ENCODE data around the gene EHD2. TPM values are rescaled to one million over a fixed set of nuclear protein-coding genes. Genes with fewer than 3 reads are reported as not detected.

Gene EHD2
- total RNA-seq, 1 experiment from 2014 or later: 0.53 TPM

DNA sequence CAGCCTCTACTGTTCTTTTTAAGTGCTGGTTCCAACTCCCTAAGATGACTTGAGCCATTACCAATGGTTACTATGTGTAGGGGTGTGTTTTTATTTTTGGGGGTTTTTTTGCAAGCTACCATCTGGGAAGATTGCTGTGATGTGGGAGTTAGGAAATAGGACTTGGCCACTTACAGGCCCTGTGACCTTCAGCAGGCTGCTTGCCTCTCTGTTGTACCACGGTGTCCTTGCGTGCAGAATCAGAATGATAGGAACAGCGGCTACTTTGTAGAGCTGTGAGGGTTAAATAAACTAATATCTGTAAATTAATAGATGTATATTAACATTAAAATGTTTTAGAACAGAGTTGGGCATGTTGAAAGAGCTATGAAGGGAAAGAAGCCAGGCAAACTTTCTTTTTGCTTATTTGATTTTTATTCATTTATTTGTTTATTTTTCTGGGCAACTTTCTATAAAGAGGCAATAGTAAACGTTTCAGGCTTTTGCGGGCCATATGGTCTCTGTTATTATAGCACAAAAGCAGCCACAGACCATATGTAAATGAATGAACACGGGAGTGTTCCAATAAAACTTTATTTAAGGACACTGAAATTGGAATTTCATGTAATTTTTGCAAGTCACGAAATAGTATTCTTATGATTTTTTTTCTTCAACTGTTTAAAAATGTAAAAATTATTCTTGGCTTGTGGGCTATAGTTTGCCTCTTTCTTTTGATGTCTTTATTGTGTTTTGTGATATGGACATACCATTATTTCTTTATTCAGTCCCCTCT, 26.4 kb upstream of the EHD2 start:
- no peak for DNase-seq (ENCODE audit: low read depth, low spot score)
- in situ Hi-C loops (cut with HindIII; ENCODE audit: low pct_unique_long_range_greater_than_20kb, low sequenced_read_pairs): no loop called here

DNA sequence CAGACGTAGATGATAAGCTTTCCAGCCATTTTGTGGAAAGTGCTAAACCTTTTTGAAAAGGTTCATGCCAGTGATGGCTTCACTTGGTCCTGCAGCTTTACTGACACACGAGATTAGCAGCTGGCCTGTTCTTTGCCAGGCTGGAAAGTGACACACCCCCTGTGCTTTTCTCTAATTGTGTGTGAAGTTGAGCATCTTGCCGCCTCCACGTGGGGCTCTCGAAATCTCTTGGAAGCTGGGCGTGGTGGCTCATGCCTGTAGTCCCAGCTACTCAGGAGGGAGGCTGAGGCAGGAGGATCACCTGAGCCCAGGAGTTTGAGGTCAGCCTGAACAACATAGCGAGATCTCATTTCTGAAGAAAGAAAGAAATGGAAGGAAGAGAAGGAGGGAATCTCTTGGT, 25.3 kb upstream of the EHD2 start:
- in situ Hi-C loops (cut with HindIII; ENCODE audit: low pct_unique_long_range_greater_than_20kb, low sequenced_read_pairs): no loop called here

DNA sequence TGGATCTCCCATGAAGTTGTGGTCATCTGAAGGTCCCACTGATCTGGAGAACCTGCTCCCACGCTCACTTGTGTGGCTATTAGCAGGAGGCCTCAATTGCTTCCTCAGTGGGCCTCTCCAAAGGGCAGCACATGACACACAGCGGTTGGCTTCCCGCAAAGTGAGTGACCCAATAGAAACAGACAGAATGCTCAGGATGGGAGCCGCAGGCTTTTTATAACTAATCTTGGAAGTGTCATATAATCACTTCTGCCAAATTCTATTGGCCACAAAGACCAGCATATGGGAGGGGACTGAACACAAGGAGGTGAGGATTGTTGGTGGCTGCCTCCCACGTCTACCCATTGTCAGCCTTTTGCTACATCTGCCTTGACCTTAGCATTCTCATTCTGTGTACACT, 22.1 kb upstream of the EHD2 start:
- no peak for DNase-seq (ENCODE audit: low read depth, low spot score)
- in situ Hi-C loops (cut with HindIII; ENCODE audit: low pct_unique_long_range_greater_than_20kb, low sequenced_read_pairs): no loop called here

More for the DNA sequence above, 25.3 kb upstream of the EHD2 start:
- DNase-seq (ENCODE audit: low read depth, low spot score): no peak

DNA sequence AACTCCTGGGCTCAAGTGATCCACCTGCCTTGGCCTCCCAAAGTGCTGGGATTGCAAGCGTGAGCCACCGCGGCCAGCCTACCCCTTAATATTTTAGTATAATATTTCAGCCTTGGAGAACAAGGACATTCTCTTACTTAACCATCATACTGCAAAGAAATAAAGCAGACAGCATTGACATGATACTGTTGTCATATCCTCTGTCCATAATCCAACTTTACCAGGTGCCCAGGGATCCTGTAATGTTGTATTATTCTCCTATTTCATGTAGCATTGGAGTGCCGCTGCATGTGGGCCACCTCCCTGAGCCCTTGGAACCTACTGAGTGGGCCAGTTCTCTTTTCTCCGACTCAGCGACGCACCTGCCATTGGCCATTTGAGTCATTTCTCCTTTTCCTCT, 21.4 kb upstream of the EHD2 start:
- no peak for DNase-seq (ENCODE audit: low read depth, low spot score)
- in situ Hi-C loops (cut with HindIII; ENCODE audit: low pct_unique_long_range_greater_than_20kb, low sequenced_read_pairs): no loop called here

DNA sequence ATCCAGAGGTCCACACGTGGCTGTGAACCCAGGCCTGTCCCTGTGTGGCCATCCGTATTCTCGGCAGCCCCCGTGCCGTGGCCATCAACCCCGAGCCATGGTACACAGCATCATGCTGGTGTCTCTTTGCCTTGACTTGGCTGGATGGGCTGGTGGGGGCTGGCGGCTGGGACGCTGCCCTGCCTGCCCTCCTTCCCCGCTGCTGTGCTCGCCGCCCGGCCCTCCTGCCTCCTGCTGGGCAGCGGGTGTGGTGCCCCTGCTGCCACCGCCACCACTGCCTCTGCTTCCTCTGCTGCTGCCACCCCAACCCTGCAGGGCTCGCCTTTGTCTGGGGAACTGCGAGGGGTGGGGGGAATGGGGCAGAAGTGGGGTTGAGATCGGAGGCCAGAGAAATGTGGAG, 19.7 kb upstream of the EHD2 start:
- in situ Hi-C loops (cut with HindIII; ENCODE audit: low pct_unique_long_range_greater_than_20kb, low sequenced_read_pairs): no loop called here
- no peak for DNase-seq (ENCODE audit: low read depth, low spot score)

DNA sequence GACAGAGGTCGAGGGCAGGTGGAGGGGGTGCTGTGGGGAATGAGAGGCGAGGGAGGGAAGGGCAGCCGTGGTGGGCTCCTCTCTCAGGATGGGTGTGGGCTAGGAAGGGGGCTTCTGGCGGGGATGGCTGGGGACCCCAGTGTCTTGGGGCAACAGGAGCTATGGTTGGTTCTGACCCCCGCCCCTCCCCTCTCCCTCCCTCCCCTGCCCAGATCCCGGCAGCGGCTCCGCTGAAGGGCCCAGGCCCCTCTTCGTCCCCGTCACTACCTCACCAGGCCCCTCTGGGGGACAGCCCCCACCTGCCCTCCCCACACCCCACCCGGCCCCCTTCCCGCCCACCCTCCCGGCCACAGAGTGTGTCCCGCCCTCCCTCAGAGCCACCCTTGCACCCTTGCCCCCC, 19.3 kb upstream of the EHD2 start:
- no peak for DNase-seq (ENCODE audit: low read depth, low spot score)
- in situ Hi-C loops (cut with HindIII; ENCODE audit: low pct_unique_long_range_greater_than_20kb, low sequenced_read_pairs): no loop called here

DNA sequence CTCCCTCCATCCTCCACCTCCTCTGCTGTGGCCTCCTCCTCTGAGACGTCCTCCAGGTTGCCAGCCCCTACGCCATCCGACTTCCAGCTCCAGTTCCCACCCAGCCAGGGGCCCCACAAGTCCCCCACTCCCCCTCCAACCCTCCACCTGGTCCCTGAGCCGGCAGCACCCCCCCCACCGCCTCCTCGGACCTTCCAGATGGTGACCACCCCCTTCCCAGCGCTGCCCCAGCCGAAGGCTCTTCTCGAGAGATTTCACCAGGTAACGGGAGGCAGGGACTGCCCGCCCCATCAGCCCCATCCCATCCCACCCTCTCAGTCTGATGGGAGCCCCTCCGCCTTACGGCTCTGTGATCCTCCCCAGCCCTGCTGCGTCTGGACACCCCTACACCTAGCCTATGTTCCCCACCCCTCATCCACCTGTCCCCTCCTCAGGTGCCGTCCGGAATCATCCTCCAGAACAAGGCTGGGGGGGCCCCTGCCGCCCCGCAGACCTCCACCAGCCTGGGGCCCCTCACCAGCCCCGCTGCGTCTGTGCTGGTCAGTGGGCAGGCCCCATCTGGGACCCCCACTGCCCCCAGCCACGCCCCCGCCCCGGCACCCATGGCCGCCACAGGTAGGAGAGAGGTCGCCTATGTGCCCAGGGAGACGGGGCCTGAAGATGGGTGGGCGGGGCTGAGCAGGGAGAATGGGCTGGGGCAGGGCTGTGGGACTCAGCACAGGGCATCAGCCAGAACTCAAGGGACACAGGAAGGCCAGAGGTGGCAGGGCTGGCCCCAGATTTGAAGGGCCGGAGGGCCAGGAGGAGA, 18.6 kb upstream of the EHD2 start:
- DNase-seq (ENCODE audit: low read depth, low spot score): no peak
- in situ Hi-C loops (cut with HindIII; ENCODE audit: low pct_unique_long_range_greater_than_20kb, low sequenced_read_pairs): no loop called here

DNA sequence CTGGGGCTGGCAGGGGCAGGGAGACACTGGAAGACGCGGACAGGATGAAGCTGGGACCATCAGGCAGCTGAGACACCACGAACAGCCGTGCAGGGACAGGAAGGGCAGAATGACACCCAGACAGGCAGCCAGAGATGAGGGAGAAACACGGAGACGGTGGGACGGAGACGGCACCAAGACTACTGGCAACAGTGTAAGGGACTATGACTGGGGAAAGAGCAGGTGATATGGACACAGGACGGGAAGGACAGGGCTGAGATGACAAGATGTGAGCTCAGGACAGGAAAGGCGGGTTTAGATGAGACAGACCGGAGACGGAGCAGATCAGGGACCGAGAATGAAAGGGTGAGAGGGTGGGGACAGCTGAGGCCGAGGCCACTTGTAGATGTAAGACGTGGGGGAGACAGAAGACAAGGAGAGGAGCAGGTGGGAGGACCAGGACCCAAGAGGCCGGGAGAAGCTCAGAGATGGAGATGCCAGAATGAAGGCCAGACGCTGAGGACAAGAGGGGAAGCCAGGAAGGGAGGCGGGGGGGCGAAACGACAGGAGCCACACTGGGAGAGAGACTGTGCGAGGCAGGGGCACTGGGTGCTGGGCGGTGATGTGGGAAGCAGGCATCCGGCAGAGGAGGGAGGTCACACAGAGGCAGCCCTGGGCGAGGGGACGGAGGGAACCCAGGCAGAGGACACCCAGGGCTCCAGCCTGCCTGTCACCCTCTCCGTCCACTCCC, 17.5 kb upstream of the EHD2 start:
- DNase-seq (ENCODE audit: low read depth, low spot score): no peak
- in situ Hi-C loops (cut with HindIII; ENCODE audit: low pct_unique_long_range_greater_than_20kb, low sequenced_read_pairs): no loop called here

DNA sequence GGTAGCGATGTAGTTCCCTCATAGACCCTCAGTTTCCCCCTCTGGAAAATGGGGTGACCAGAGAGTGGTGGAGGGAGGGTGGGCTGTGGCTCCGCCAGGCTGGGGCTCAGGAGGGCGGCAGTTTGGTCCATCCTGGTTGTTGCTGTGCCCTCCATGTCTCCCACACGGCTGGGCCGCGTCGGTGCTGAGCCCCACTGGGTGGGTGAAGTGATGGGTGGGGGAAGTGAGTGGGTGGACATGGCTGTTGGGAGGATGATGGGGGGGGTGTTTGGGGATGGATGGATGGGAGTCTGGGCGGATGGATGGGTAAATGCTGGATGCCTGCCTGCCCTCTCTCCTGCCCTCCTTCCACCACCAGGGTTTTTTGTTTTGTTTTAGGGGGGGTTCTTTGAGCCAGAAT, 16.6 kb upstream of the EHD2 start:
- in situ Hi-C loops (cut with HindIII; ENCODE audit: low pct_unique_long_range_greater_than_20kb, low sequenced_read_pairs): no loop called here
- no peak for DNase-seq (ENCODE audit: low read depth, low spot score)

DNA sequence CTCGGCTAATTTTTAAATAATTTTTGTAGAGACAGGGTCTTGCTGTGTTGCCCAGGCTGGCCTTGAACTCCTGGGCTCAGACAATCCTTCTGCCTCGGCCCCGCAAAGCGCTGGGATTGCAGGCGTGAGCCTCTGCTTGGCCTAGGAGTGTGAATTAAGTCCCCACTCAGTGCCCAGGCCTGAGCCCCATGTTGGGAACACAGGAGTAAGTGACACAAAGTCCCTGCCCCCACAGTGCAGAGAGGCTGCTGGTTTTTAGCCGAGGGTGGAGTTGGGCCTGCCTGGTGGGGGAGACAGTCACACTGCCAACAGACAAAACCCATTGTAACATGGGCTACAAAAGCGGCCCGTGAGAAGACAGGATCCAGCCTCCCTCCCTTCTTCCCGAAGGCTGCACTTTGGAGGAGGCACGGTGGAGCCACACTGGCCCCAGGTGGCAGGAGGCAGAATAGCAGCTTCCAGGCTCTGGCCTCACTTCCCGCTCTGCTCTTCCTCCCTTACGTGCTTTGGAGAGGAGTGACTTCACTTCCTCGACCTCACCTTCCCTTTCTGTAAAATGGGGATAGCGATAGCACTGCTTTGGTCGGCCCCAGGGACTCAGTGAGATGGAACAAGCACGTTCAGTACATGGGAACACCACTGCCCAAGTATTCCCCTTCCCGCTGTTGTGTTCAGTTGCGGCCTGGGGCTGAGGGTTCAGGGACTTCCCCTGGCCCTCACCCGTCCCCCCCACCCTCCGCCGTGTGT, 15.2 kb upstream of the EHD2 start:
- DNase-seq (ENCODE audit: low read depth, low spot score): peak; percentile 88
- in situ Hi-C loops (cut with HindIII; ENCODE audit: low pct_unique_long_range_greater_than_20kb, low sequenced_read_pairs): no loop called here

DNA sequence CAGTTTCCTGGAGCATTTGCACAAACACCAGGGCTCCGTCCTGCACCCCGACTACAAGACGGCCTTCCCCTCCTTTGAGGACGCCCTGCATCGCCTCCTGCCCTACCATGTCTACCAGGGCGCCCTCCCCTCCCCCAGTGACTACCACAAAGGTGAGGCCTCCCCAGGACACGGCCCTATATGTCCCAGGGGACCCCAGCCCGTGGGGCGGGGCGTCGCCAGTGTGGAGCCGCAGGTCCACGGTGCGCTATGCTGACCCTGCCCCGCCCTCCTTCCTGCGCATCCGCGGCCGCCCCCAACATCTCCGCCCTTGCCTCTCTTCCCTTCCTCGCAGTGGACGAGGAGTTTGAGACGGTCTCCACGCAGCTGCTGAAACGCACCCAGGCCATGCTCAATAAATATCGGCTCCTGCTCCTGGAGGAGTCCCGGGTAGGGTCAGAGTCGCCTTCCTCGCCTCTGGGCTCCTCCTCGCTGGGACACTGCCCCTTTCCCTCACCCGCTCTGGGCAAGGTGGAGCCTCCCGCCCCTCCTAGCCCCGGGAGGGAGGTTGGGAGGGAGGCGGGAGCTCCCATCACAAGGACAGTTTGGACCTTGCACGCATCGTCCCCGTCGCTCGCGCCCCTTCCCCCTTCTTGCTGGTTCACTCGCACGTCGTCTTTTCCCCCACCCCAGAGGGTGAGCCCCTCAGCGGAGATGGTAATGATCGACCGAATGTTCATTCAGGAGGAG, 14.4 kb upstream of the EHD2 start:
- no peak for DNase-seq (ENCODE audit: low read depth, low spot score)
- in situ Hi-C loops (cut with HindIII; ENCODE audit: low pct_unique_long_range_greater_than_20kb, low sequenced_read_pairs): no loop called here

DNA sequence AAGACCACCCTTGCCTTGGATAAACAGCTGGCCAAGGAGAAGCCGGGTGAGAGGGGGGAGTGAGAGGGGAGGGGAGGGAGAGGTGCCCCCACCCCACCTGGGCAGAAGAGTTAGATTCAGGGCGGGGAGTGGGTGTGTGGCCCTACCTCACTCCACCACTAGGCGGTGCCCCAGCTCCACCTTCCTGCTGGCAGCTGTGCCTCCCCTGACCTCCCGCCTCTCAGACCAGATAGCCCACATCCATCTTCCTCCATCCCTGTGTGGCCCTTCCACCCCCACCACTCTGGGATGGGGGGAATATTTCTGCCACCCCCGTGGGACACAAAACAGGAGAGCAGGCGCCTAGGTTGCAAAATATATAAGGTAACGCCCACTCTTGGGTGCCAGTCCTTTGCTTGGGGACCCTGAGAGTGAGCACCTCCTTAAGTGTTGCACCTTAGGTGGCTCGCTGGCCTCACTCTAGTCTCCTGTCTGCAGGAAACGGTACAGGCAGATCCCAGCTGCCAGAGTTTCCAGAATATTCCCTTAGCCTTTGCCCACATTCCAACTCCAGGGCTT, 13.8 kb upstream of the EHD2 start:
- peak; percentile 62 for DNase-seq (ENCODE audit: low read depth, low spot score)
- in situ Hi-C loops (cut with HindIII; ENCODE audit: low pct_unique_long_range_greater_than_20kb, low sequenced_read_pairs): no loop called here

DNA sequence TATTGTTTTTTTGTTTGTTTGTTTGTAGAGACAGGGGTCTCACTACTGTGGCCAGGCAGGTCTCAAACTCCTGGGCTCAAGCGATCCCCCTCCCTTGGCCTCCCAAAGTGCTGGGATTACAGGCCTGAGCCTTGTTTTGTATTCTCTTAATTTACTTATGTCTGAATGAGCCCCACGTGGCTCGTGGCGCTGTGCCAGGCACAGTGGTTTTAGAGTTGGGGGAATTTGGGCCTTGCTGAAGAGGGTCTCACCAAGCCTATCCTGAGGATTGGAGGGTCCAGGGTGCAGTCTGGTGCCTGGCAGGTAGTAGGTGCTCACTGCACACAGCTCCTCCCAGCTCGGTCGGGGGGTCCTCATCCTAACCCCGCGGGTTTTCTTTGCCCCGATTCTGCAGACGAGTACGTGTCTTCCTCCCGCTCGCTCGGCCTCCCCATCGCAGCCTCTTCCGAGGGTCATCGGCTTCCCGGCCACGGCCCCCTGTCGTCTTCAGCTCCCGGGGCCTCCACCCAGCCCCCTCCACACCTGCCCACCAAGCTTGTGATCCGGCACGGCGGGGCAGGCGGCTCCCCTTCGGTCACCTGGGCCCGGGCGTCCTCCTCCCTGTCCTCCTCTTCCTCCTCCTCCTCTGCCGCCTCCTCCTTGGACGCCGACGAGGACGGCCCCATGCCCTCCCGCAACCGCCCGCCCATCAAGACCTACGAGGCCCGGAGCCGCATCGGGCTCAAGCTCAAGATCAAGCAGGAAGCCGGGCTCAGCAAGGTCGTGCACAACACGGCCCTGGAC, 12.1 kb upstream of the EHD2 start:
- in situ Hi-C loops (cut with HindIII; ENCODE audit: low pct_unique_long_range_greater_than_20kb, low sequenced_read_pairs): no loop called here

DNA sequence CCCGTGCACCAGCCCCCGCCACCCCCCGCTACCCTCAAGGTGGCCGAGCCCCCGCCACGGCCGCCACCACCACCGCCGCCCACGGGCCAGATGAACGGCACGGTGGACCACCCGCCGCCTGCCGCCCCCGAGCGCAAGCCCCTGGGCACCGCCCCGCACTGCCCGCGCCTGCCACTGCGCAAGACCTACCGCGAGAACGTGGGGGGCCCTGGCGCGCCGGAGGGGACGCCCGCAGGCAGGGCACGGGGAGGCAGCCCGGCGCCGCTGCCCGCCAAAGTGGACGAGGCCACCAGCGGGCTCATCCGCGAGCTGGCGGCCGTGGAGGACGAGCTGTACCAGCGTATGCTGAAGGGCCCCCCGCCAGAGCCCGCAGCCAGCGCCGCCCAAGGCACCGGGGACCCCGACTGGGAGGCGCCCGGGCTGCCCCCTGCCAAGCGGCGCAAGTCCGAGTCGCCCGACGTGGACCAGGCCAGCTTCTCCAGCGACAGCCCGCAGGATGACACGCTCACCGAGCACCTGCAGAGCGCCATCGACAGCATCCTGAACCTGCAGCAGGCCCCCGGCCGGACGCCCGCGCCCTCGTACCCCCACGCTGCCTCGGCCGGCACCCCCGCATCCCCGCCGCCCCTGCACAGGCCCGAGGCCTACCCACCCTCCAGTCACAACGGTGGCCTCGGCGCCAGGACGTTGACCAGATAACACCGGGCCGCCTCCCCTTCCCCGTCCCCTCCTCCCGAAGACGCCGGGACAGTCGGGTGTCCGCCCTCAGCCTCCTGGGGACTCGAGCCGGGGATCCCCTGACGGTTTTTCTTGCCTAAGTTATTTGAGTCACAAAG, 11.3 kb upstream of the EHD2 start:
- DNase-seq (ENCODE audit: low read depth, low spot score): no peak
- in situ Hi-C loops (cut with HindIII; ENCODE audit: low pct_unique_long_range_greater_than_20kb, low sequenced_read_pairs): no loop called here

More for the DNA sequence above, 12.1 kb upstream of the EHD2 start:
- no peak for DNase-seq (ENCODE audit: low read depth, low spot score)

DNA sequence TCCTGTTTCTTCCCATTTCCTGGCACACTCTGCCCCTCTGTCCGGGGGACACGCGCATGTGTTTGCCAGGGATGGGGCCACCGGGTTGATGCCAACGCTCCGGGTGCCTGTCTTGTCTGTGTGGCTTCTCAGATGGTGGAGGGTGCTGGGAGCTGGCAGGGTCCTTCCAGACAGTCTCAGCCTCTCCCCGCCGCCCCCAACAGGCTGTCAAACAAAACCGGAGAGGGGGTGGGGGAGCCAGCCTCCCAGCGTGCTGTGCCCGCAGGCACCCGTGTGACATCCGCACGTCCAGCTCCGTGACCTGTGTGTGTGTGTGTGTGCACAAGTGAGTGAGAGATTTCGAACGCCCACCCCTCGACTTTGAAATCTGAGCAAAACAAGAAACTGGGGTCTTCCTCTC, 10.6 kb upstream of the EHD2 start:
- in situ Hi-C loops (cut with HindIII; ENCODE audit: low pct_unique_long_range_greater_than_20kb, low sequenced_read_pairs): no loop called here

More for the DNA sequence above, 10.6 kb upstream of the EHD2 start:
- no peak for DNase-seq (ENCODE audit: low read depth, low spot score)
